ENCODE results near the gene PREPL.

Gene PREPL

GRCh38 chr2:44291281-44292248 lies 69.7 kb downstream of the PREPL start:
- no peak for DNase-seq

- no peak for DNase-seq
Observed at GRCh38 chr2:44290261-44290660, 71.0 kb downstream of the PREPL start.

- no peak for DNase-seq
Observed at GRCh38 chr2:44286884-44287638, 74.2 kb downstream of the PREPL start.

- no peak for DNase-seq
Observed at GRCh38 chr2:44286119-44286883, 75.0 kb downstream of the PREPL start.

- no peak for DNase-seq
Observed at GRCh38 chr2:44285174-44285573, 76.1 kb downstream of the PREPL start.

GRCh38 chr2:44283116-44283666 lies 78.1 kb downstream of the PREPL start:
- DNase-seq, result no peak

GRCh38 chr2:44280869-44281268 lies 80.4 kb downstream of the PREPL start:
- DNase-seq, result no peak

- no peak for DNase-seq
Observed at GRCh38 chr2:44277541-44277940, 83.8 kb downstream of the PREPL start.

GRCh38 chr2:44275927-44276303 lies 85.4 kb downstream of the PREPL start:
- DNase-seq, result no peak

GRCh38 chr2:44273596-44273995 lies 87.7 kb downstream of the PREPL start:
- DNase-seq, result no peak

GRCh38 chr2:44273076-44273475 lies 88.2 kb downstream of the PREPL start:
- no peak for DNase-seq

GRCh38 chr2:44271296-44271695 lies 90.0 kb downstream of the PREPL start:
- no peak for DNase-seq

- DNase-seq, result no peak
Observed at GRCh38 chr2:44269831-44270230, 91.5 kb downstream of the PREPL start.

- DNase-seq, result no peak
Observed at GRCh38 chr2:44267796-44268648, 93.3 kb downstream of the PREPL start.

All from effector CD8-positive, alpha-beta T cell (primary cell).